Panc1 (cell line): Measurements from ENCODE around the gene GNAO1. TPM values are rescaled to one million over a fixed set of nuclear protein-coding genes. Genes with fewer than 3 reads are reported as not detected.

Experiments
- ATAC-seq: fragments of 200-7000 bp; cut with Tn5 transposase; 2 replicates; pipeline ENCODE4 v1.9.1; 2020; ENCODE audit warnings: mild to moderate bottlenecking, moderate library complexity
- BruUV-seq: library from RNA; stranded (reverse); fragments of 400-500 nt; replicated peaks from 2 replicates; lab custom pipeline; 2021; lab: Mats Ljungman, UMichigan
- CTCF ChIA-PET: fragments of 300-600 bp; sonication (Branson Sonifier 250); formaldehyde crosslinking; loops from one replicate; lab custom pipeline; 2022; ENCODE audit warnings: antibody characterized with exemption; lab: Charles Lee
- POLR2A ChIA-PET: fragments of 300-600 bp; sonication (Branson Sonifier 250); formaldehyde crosslinking; loops from one replicate; lab custom pipeline; 2022; ENCODE audit warnings: antibody characterized with exemption; lab: Charles Lee
- DNase-seq: peaks from one replicate; pipeline ENCODE4 v3.0.0-alpha.2; 2010; ENCODE audit warnings: low read depth, low spot score
- H3K27ac ChIP-seq: 2 replicates; pipeline ENCODE4 v1.5.1; 2011; ENCODE audit warnings: mild to moderate bottlenecking, low read length, inconsistent platforms
- H3K27me3 ChIP-seq: fragments of 200-500 bp; sonication (Bioruptor generic); 2 replicates; pipeline ENCODE4 v1.6.0; 2014; ENCODE audit warnings: low read length, inconsistent platforms; ENCODE audit not compliant: control insufficient read depth, insufficient read depth
- H3K36me3 ChIP-seq: fragments of 200-500 bp; sonication (Bioruptor generic); 2 replicates; pipeline ENCODE4 v1.5.1; 2014; ENCODE audit warnings: inconsistent platforms, mild to moderate bottlenecking, low read length, moderate library complexity; ENCODE audit not compliant: control insufficient read depth, insufficient read depth
- H3K4me1 ChIP-seq: 2 replicates; pipeline ENCODE4 v1.5.1; 2011; ENCODE audit warnings: inconsistent platforms, mild to moderate bottlenecking, low read length, moderate library complexity; ENCODE audit not compliant: control insufficient read depth, insufficient read depth
- H3K4me3 ChIP-seq, 2 experiments: 2 replicates each; pipeline ENCODE4 v1.5.1; 2011 to 2012; ENCODE audit warnings: low read depth in 2 of 2, low read length in 2 of 2, mild to moderate bottlenecking in 2 of 2, inconsistent platforms in 1 of 2, moderate library complexity in 1 of 2
- H3K9me3 ChIP-seq: fragments of 200-500 bp; sonication (Bioruptor generic); 2 replicates; pipeline ENCODE4 v1.5.1; 2014; ENCODE audit warnings: low read depth, mild to moderate bottlenecking, inconsistent platforms, low read length, moderate library complexity; ENCODE audit not compliant: control insufficient read depth, insufficient read depth
- CTCF ChIP-seq: fragments of 450-650 bp; IDR thresholded peaks from 2 replicates; pipeline ENCODE4 v1.5.1; 2017; ENCODE audit warnings: mild to moderate bottlenecking
- POLR2AphosphoS5 ChIP-seq: IDR thresholded peaks from 2 replicates; pipeline ENCODE4 v1.6.1; 2012; ENCODE audit warnings: mild to moderate bottlenecking, low read depth, low read length, moderate library complexity
- SIN3A ChIP-seq: IDR thresholded peaks from 2 replicates; pipeline ENCODE4 v1.6.1; 2012; ENCODE audit warnings: low read depth, mild to moderate bottlenecking, low read length, moderate library complexity, borderline replicate concordance; ENCODE audit not compliant: insufficient read depth
- TCF7L2 ChIP-seq: IDR thresholded peaks from 2 replicates; pipeline ENCODE4 v1.6.1; 2011; ENCODE audit warnings: mild to moderate bottlenecking, low read depth, low read length, inconsistent platforms
- in situ Hi-C: cut with HindIII; loops from 2 replicates; pipeline ENCODE4 v1.10.0; 2016; ENCODE audit warnings: low sequenced_read_pairs, low pct_unique_long_range_greater_than_20kb
- intact Hi-C: fragments of 100-400 bp; cut with micrococcal nuclease; formaldehyde crosslinking; loops from one replicate; pipeline ENCODE4 v1.10.0; 2022; ENCODE audit not compliant: unreplicated experiment
- total RNA-seq: library from RNA; stranded (reverse); gene quantifications from one replicate; pipeline ENCODE4 v1.2.1, GENCODE V29; 2021; ENCODE audit not compliant: unreplicated experiment
- TF ChIP-seq, protein P1 (sequence below), 2 experiments: IDR thresholded peaks; 2 replicates each; pipeline ENCODE4 v1.6.1; 2011 to 2012; ENCODE audit warnings: low read depth in 2 of 2, control low read depth in 1 of 2, low read length in 1 of 2, mild to moderate bottlenecking in 1 of 2, moderate library complexity in 1 of 2; ENCODE audit not compliant: insufficient read depth in 1 of 2

GNAO1 gene
- total RNA-seq, 1 experiment from 2014 or later, result 33.4 TPM

DNA sequence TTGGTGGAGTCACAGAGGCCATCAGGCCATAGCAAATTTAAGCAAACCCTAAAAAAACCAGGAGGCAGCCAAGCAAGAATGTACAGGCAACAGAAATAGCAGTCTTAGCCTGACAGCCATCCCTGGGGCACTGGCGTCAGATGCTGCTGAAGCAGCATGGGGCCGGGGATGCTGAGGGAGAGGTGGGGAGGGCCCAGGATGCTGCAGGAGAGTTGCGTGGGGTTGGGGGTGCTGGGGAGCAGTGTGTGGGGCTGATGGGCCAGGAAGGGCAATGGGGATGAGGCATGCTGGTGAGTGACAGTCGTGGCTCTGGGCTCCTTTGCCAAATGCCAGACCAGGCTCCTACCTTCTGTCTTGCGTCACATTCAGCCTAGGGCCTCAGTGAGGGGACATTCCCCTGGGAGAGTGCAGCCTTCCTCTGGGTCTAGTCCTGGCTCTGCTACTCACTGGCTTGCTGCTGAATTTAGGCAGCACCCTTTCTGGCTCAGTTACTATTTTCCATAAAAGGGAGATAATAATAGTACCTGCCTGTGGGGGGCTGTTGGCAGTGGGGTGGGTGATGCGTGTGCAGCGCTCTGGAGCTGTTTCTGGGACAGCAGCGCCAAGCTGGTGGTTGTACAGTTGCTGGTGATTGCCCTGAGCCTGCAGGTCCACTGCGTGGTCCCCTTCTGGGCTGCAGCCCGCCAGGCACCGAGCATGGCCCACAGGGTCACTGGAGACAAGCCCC is 146.0 kb downstream of the GNAO1 start:
- CTCF ChIA-PET, result no interaction called here
- Histone ChIP-seq H3K27ac (no peak overlapping the region), H3K27me3 (no peaks in the 10 kb centered on the region), H3K4me1 (no peaks in the 10 kb centered on the region), H3K4me3 (no peak overlapping the region), H3K9me3 (no peaks in the 10 kb centered on the region), H3K36me3 (no peaks in the 10 kb centered on the region)
- DNase-seq, result no peak
- in situ Hi-C loops (no loop called here), intact Hi-C loops (no loop called here)
- BruUV-seq, result no TSS peak
- ATAC-seq, result no peak
- TF ChIP-seq TCF7L2 (no peak), CTCF (no peak), POLR2AphosphoS5 (no peak), SIN3A (no peak)
- TF ChIP-seq, protein P1, sequence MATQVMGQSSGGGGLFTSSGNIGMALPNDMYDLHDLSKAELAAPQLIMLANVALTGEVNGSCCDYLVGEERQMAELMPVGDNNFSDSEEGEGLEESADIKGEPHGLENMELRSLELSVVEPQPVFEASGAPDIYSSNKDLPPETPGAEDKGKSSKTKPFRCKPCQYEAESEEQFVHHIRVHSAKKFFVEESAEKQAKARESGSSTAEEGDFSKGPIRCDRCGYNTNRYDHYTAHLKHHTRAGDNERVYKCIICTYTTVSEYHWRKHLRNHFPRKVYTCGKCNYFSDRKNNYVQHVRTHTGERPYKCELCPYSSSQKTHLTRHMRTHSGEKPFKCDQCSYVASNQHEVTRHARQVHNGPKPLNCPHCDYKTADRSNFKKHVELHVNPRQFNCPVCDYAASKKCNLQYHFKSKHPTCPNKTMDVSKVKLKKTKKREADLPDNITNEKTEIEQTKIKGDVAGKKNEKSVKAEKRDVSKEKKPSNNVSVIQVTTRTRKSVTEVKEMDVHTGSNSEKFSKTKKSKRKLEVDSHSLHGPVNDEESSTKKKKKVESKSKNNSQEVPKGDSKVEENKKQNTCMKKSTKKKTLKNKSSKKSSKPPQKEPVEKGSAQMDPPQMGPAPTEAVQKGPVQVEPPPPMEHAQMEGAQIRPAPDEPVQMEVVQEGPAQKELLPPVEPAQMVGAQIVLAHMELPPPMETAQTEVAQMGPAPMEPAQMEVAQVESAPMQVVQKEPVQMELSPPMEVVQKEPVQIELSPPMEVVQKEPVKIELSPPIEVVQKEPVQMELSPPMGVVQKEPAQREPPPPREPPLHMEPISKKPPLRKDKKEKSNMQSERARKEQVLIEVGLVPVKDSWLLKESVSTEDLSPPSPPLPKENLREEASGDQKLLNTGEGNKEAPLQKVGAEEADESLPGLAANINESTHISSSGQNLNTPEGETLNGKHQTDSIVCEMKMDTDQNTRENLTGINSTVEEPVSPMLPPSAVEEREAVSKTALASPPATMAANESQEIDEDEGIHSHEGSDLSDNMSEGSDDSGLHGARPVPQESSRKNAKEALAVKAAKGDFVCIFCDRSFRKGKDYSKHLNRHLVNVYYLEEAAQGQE (IDR thresholded peaks at IDR 0.05; ENCODE audit: insufficient read depth in 1 of 2, low read depth in 2 of 2, low read length in 1 of 2), result no peak
- POLR2A ChIA-PET, result no interaction called here

DNA sequence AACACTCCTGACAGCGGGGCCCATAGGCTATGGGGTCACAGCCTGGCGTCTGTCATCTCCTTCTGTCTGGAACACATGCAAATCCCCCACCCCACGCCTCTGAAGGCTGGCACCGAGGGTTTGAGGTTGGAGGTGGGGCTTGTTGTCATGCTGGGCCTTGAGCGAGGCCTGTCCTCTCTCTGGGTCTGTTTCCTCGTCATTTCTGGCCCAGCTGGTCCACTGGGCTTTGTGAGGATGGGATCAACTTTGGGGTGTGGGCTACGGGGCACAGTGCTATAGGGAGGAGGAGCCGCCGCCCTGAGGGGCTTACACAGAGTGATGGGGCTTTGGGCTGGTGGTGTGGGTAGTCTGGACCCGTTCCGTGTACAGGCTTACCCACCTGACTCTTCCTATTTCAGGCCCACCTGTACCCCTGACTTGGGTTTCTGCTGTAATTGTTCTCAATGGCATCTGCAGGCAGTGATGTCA is 146.6 kb downstream of the GNAO1 start:
- Histone ChIP-seq H3K27ac (no peak overlapping the region), H3K9me3 (no peaks in the 10 kb centered on the region), H3K4me3 (no peak overlapping the region), H3K4me1 (no peaks in the 10 kb centered on the region), H3K36me3 (no peaks in the 10 kb centered on the region), H3K27me3 (no peaks in the 10 kb centered on the region)
- CTCF ChIA-PET, result no interaction called here
- POLR2A ChIA-PET, result no interaction called here
- intact Hi-C loops (no loop called here), in situ Hi-C loops (no loop called here)
- DNase-seq, result no peak
- BruUV-seq, result no TSS peak
- no peak for ATAC-seq
- no peak for TF ChIP-seq SIN3A
- TF ChIP-seq POLR2AphosphoS5, result no peak
- TF ChIP-seq, protein P1 (IDR thresholded peaks at IDR 0.05; ENCODE audit: insufficient read depth in 1 of 2, low read depth in 2 of 2, low read length in 1 of 2), result no peak
- no peak for TF ChIP-seq TCF7L2
- TF ChIP-seq CTCF, result no peak
